ENCODE data around the gene RGS16. TPM values are rescaled to one million over a fixed set of nuclear protein-coding genes. Genes with fewer than 3 reads are reported as not detected.

The RGS16 gene
- total RNA-seq, 2 donors from 2014 or later, result 23.4 to 23.5 TPM

DNA sequence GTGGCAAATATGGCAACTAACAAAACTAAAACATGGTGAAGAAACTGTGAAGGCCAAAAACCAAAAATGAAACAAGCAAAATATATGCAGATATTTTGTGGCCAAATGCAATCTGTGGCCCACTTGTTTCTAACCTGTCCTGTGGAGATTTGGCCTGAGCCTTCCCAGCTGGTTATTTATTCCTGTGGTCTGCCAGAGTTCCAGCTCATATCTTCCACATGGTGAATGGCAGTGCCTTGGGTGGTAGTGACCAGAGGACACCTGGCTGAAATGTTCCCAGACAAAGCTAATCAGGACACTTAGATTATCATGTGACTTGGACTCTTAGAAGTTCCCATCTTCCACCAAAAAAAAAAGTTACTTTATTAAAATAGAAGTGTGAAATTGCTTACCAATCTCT lies 54.8 kb downstream of the RGS16 start:
- no peaks in the 10 kb centered on the region for H3K4me1 Mint-ChIP-seq
- no peak overlapping the region for H3K4me3 Mint-ChIP-seq
- no peak for DNase-seq
- no peaks in the 10 kb centered on the region for H3K9me3 ChIP-seq (ENCODE audit: control insufficient read depth, low read length, poor library complexity, severe bottlenecking)
- peaks cover 29% of the 10 kb centered on the region for H3K27me3 Mint-ChIP-seq
- peaks cover 3% of the 10 kb centered on the region for H3K36me3 Mint-ChIP-seq (ENCODE audit: low read depth)
- H3K27ac Mint-ChIP-seq, result no peak overlapping the region
- ATAC-seq, result no peak

Other genes with a start within 250 kb of the RGS16 start
- 100 to 1,000 TPM; 106 to 127 TPM for gene GLUL, start 212.6 kb downstream of the RGS16 start, total RNA-seq
- gene TEDDM1, start 203.7 kb downstream of the RGS16 start, total RNA-seq, result not detected
- not detected for gene RGSL1, start 154.2 kb downstream of the RGS16 start, total RNA-seq
- gene RNASEL, start 15.1 kb downstream of the RGS16 start, total RNA-seq, result 1 to 10 TPM; 4.3 to 7.4 TPM
- gene RGS8, start 80.2 kb upstream of the RGS16 start, total RNA-seq, result not detected
- gene NPL, start 185.4 kb upstream of the RGS16 start, total RNA-seq, result 1 to 10 TPM; 3.0 to 4.7 TPM
- gene DHX9, start 235.0 kb upstream of the RGS16 start, total RNA-seq, result 100 to 1,000 TPM; 273 to 300 TPM

Measured in T-helper 17 cell (primary cell).